Activated naive CD4-positive, alpha-beta T cell treated with Interleukin-2 at 50 U/mL for 16 hours (primary cell): ENCODE results near the gene MED12L.
"Not testable (repeated sequence)": the region's sequence is repeated elsewhere in the genome, so short reads cannot be mapped to it uniquely, and the experiment has no call there.

ENCODE experiments used
- DNase-seq: peaks from one replicate; pipeline ENCODE4 v3.0.0-alpha.2; 2020

The MED12L gene

GRCh38 chr3:151224268-151224866 lies 138.9 kb downstream of the MED12L start:
- DNase-seq = no peak

DNA sequence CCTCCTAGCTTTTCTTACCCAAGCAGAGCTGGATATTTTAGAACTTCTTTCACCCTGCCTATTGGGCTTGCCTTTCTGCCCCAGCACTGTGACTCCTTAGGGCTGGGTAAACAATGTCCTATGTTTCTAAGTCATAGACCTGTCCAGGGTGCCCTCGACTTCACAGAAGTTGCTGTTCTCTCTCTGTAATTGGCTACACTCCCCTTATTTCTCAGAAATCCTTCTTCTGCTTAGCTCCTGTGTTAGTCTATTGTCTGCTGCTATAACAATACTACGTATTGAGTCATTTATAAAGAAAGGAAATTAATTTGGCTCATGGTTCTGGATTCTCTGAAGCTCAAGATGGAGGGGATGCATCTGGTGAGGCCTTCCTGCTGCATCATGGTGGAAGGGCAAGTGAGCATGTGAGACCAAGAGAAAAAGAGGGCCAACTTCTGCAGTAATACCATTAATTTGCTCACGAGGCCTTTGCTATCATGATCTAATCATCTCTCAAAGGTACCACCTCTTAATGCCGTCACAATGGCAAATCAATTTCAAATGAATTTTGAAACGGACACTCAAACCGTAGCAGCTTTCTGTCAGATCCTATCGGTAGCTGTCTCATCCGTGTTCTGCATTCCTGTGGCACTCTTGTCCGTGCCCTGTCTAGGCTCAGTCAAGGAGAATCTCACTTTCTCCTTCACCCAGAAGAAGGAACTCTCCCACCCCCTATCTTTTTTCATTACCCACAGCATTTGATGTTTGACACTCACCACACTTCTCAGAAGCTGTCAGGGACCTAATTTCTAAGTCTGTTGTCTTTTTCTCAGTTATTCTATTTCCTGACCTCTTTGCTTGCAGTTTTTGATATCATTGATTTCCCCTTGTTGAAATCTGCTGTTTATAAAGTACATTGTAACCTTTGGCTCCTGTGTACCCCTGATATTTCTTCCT lies 139.8 kb downstream of the MED12L start:
- DNase-seq = no peak

GRCh38 chr3:151226088-151226563 lies 140.7 kb downstream of the MED12L start:
- peak; percentile 8 for DNase-seq

DNA sequence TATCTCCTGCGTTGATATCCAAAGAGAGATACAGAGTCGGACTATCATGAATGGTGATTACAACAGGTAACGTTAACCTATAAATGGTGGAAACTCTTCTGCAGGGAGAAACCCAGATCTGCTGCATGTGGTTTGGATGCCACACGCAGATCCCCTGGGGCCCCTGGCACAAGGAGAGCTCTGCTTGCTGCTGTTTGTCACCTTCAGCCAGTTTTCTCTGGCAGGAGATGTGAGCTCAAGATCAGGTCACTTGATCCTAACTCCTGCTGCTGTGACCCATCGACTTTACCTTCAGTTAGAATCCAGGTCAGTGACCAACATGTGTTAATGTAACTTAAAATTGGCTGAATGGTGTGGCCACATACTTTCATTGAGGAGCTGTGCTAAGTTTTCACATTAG lies 141.4 kb downstream of the MED12L start:
- no peak for DNase-seq

GRCh38 chr3:151227266-151227806 lies 141.9 kb downstream of the MED12L start:
- no peak for DNase-seq

DNA sequence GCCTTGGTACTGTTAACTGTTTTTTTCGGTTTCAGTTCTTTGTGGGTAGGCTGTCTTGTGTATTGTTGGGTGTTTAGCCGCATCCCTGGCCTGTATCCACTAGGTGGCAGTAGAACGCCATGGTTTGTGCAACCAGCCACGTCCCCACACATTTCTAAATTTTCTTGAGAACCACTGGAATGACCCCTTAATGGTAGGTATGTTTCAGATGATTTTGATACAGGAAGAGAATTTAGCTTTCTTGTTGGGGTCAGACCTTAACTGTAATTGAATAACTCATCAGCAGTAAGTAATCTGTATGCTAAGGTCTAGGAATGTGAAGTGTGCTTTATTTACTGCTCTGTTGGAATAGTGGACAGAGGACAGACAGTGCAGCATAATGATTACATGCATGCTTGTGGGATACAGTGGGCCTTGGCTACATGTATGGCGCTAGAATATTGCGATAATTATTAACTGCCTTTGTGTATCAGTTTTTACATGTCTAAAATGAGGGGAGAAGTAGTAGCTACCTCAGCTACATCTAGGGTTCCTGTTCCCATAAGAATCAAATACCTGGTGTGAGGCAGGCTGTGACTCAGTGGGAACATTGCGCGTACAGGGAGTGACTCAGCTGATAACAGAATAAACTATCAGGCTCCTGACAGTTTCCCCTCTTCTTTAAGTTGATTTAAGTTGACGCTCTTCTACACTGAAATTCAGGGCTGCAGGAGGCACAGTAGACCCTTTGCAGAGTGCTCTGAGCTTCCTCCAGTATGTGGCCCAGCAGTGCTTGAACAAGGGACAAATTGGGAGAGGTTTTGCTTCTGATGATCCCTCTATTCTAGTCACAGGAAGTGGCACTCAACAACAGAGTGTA lies 142.6 kb downstream of the MED12L start:
- DNase-seq = peak; percentile 79

- no peak for DNase-seq
Observed at GRCh38 chr3:151228666-151229040, 143.2 kb downstream of the MED12L start.

GRCh38 chr3:151230646-151231045 lies 145.2 kb downstream of the MED12L start:
- no peak for DNase-seq

- DNase-seq = not testable (repeated sequence)
Observed at GRCh38 chr3:151232403-151232802, 146.9 kb downstream of the MED12L start.

- no peak for DNase-seq
Observed at GRCh38 chr3:151232991-151233390, 147.5 kb downstream of the MED12L start.

DNA sequence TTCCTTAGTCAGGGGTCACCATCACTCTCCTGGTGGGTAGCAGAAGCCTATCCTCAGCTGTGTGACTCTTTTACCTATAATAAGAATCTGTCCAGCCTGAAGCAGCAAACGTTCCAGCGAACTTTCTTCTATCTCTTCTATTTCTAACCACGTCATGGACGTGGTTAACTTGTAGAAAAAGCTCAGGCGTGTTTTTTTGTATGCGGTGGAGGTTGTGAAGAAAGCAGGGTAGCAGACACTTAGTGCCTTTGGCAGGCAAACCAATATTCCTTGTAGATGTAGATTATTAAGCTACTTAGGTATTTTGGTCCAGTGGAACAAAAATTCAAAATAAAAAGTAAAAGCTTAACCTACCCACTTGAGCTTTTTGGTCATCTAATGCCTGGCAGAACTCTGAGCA lies 149.4 kb downstream of the MED12L start:
- no peak for DNase-seq

GRCh38 chr3:151236316-151236715 lies 150.9 kb downstream of the MED12L start:
- DNase-seq = no peak

DNA sequence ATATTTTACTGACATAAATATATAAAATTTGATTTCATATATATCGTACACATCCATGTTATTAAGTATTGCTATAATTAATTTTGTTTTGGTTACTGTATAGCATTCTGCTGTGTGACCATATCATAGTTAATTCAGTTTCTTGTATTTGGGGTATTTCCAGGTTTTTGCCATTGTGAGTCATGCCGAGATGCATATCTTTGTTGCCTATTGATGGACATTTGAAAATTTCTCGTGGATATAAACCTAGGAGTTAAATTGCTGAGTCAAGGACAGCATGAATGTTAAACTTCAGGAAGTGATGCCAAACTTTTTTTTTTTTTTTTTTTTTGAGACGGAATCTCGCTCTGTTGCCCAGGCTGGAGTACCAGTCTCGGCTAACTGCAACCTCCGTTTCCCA lies 151.3 kb downstream of the MED12L start:
- DNase-seq = no peak

GRCh38 chr3:151242006-151242405 lies 156.5 kb downstream of the MED12L start:
- not testable (repeated sequence) for DNase-seq

DNA sequence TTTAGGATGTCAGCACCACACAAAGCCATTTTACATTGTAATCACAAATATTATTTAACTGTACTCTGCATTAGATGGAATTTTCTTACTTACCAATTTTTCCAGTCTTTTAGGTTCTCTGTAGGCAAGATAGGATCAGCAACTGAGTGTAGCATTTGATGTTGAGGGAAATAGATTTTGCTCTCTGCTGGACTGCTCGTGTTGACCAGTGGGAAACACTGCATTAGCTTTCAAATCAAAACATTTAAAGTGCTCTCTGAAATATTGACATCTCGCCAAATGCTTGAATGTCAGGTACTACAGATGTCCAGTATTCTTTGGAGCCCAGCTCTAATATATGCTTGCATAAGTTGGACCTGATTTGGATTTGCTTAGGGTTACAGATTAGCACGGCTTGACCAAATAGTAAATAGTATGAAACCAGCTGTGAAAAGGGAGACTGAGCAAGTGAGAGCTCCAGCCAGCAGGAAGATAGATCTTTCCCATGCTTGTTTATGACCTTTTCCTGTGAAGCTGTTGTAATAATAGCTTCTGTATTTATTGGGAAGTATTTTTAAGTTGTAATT lies 163.4 kb downstream of the MED12L start:
- DNase-seq = no peak

DNA sequence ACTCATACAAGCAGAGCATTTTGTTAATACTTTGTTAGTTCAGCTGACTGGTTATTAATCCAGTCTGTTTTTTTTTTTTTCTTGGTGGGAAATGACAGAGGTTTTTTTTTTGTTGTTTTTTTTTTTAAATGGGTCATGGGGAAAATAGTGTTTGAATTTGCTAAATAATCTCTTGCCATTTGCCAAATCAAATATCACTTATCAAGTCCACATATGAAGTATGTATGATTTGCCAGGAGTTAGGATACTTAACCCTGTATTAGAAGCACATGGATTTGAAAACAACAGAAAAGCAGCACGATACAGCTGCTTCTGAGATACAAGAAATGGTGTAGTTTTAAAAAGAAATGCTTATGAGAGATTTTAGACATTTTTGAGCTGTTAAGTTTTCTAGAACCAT lies 171.3 kb downstream of the MED12L start:
- DNase-seq = no peak

GRCh38 chr3:151259664-151260063 lies 174.2 kb downstream of the MED12L start:
- no peak for DNase-seq

- DNase-seq = no peak
Observed at GRCh38 chr3:151262871-151263525, 177.5 kb downstream of the MED12L start.

DNA sequence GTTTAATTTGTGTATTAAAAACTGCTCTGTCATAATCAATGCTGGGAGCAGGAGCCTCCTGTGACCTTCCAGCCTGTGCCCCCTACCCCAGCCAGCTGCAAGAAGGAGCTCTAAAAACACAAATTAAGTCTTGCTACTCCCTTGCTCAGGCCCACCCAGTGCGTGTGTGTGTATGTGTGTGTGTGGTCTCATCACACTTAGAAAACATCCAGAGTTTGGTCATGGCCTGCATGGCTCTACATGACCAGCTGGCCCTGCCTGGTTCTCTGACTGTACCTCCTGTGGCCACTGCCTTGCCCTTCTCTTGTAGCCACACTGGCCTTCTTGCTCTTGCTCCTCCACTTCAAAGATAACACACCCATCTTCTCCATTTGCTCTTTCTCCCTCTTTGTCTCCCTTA lies 179.1 kb downstream of the MED12L start:
- no peak for DNase-seq

DNA sequence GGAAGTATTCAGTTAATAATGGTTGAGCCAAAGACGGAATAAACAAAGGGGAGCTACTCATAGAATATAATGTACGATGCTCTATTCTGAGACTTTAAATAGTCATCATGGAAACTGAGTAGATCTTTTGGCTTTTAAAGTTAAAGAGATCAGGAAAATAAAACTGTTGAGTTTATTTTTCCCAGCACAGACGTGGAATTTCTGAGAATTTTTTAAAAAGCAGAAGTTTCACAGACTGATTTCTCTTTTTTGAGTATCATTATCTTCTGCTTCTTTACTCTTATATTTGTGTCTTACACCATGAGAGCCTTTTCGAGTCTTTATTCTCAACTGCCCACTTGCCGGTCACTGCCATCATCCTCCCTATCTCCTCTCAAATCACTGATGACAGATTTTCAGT lies 179.7 kb downstream of the MED12L start:
- DNase-seq = no peak

DNA sequence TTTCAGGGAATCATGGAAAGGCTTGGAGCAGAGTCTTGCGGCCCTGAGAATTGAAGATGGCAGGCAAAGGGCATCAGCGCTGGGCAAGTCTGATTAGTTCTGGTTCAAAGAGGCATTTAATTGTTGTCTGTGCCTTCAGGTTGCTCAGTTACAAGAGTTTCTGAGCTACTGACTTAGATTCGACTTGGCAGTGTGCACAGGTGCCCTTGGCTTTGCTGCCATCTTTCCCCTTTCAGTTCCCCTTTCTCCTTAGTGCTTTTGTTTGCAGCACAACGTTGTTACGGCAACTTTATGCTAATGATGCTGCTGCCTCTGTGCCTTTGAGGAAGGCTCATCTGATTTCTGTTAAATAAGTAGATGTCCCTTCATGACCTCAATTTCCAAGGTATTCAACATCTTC lies 180.4 kb downstream of the MED12L start:
- DNase-seq = no peak

GRCh38 chr3:151267066-151267465 lies 181.6 kb downstream of the MED12L start:
- DNase-seq = no peak
